ENCODE measurements around the gene TMEM101.

DNA sequence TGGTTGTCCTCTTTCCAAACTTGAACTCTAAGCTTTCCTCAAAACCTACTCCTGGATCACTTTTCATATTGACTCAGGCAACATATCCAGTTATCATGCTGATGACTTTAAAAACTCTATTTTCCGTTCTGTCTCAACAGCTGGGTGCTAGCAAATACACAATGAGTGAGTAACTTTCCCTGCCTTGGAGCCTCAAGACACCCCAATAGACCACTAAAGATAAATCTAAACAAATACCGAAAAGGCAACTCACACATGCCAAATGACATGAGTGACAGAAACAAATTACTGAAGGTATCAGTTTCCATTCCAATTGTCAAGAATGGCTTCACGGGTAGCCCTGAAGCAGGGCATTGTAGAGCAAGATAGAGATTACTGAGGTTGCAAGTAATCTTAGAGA, 15.7 kb upstream of the TMEM101 start:
- TF ChIP-seq, protein P1, sequence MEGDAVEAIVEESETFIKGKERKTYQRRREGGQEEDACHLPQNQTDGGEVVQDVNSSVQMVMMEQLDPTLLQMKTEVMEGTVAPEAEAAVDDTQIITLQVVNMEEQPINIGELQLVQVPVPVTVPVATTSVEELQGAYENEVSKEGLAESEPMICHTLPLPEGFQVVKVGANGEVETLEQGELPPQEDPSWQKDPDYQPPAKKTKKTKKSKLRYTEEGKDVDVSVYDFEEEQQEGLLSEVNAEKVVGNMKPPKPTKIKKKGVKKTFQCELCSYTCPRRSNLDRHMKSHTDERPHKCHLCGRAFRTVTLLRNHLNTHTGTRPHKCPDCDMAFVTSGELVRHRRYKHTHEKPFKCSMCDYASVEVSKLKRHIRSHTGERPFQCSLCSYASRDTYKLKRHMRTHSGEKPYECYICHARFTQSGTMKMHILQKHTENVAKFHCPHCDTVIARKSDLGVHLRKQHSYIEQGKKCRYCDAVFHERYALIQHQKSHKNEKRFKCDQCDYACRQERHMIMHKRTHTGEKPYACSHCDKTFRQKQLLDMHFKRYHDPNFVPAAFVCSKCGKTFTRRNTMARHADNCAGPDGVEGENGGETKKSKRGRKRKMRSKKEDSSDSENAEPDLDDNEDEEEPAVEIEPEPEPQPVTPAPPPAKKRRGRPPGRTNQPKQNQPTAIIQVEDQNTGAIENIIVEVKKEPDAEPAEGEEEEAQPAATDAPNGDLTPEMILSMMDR (optimal IDR thresholded peaks at IDR 0.05 in 1 of 3, IDR thresholded peaks at IDR 0.05 in 1 of 3, conservative IDR thresholded peaks at IDR 0.05 in 1 of 3; ENCODE audit: extremely low read depth in 1 of 3, insufficient read depth in 2 of 3, low read length in 3 of 3) = no peak
- TF ChIP-seq EZH2 (IDR thresholded peaks at IDR 0.05; ENCODE audit: low read length) = no peak
